Pancreas (tissue), 10 donors: Measurements from ENCODE around the gene TMED10. TPM values are rescaled to one million over a fixed set of nuclear protein-coding genes. Genes with fewer than 3 reads are reported as not detected.

Source experiments
- ATAC-seq, 4 donors: fragments of 200-7000 bp; cut with Tn5 transposase; one replicate each; pipeline versions ENCODE4 v1.8.0 to v1.9.1; 2020; ENCODE audit warnings: mild to moderate bottlenecking in 4 of 4, moderate library complexity in 4 of 4
- DNase-seq, 6 donors: peaks; one replicate each; pipeline ENCODE4 v3.0.0-alpha.2; 2020
- FAIRE-seq: peaks from 2 replicates; lab custom pipeline; 2012; peaks lifted over from hg19 to GRCh38; lab: Jason Lieb, UNC
- H3K27ac ChIP-seq, 4 donors: fragments of 200-600 bp; sonication (generic); 1 replicate in 3 of 4; 2 replicates in 1 of 4; pipeline versions ENCODE4 v1.5.0 to v1.8.0; 2020
- H3K27me3 ChIP-seq, 4 donors: fragments of 200-600 bp; one replicate each; pipeline ENCODE4 v1.8.0; 2021
- H3K36me3 ChIP-seq, 3 donors: fragments of 200-600 bp; sonication (generic) in 1 of 3; one replicate each; pipeline versions ENCODE4 v1.5.0 to v1.8.0; 2020 to 2021
- H3K4me1 ChIP-seq, 3 donors: fragments of 200-600 bp; one replicate each; pipeline ENCODE4 v1.8.0; 2021
- H3K4me3 ChIP-seq, 4 donors: fragments of 200-600 bp; sonication (generic) in 2 of 4; one replicate each; pipeline versions ENCODE4 v1.5.0 to v1.8.0; 2020 to 2021
- H3K9me3 ChIP-seq, 4 donors: fragments of 200-600 bp; one replicate each; pipeline ENCODE4 v1.8.0; 2021
- CTCF ChIP-seq, 4 donors: fragments of 200-600 bp; sonication (generic) in 3 of 4; IDR thresholded peaks; one replicate each; pipeline versions ENCODE4 v1.5.0 to v1.8.0; 2021; ENCODE audit warnings: antibody characterized with exemption in 4 of 4
- WGBS, 2 donors: extraction: QIAGEN DNeasy Blood & Tissue Kit; methylation state at CpG; one replicate each; pipeline ENCODE4 v1.1.7; 2013; 5-methylcytosine and 5-hydroxymethylcytosine counted together
- intact Hi-C, 3 donors: fragments of 100-400 bp; cut with DNase I; formaldehyde crosslinking; loops; one replicate each; pipeline versions ENCODE4 v1.11.1 to v1.14.2; 2022
- polyA plus RNA-seq, 2 donors: library from polyadenylated mRNA; stranded (reverse); fragments of 200-250 nt; gene quantifications; one replicate each; pipeline ENCODE4 v1.2.3, GENCODE V29; 2013
- total RNA-seq, 6 donors: library from RNA; stranded (reverse); fragmentation: NEBNext Ultra II Directional in 4 of 6; extraction: Animal tissue kit (Norgen Biotek cat#: 25700) in 4 of 6; gene quantifications; one replicate each; pipeline versions ENCODE4 v1.2.1 to v1.2.4, GENCODE V29; 2021 to 2023
- donor health status: healthy with polysubstance abuse.
- donor health status: DM: no; HTN: no; CAD: no; lungs with moderate emphysema.
- donor health status: DM: no; HTN: no; CAD: no.
- donor health status: control.
- donor health status: control.
- donor health status: Bipolar disorder and iron deficiency.
- donor health status: DM: yes; HTN: yes; CAD: no.
- donor health status: DM: no; HTN: no; CAD: no.
- donor health status: DM: no; HTN: no; CAD: no.
- donor health status: DM: yes; HTN: yes; CAD: no.

TMED10 gene
- total and polyA plus RNA-seq, 8 donors = 56.0 to 377 (median 310) TPM

- FAIRE-seq (no peak), ATAC-seq (peak; percentile 41 to 71 (median 52)), DNase-seq (peak; percentile 57 to 86 (median 78))
- Histone ChIP-seq H3K36me3 (no peaks in the 10 kb centered on the region), H3K27ac (peak overlapping the region; percentile 49 to 85 (median 78)), H3K4me1 (peaks cover 29 to 57% (median 49%) of the 10 kb centered on the region in 3 donors), H3K27me3 (no peaks in the 10 kb centered on the region), H3K9me3 (no peaks in the 10 kb centered on the region), H3K4me3 (no peak overlapping the region)
- no peak for TF ChIP-seq CTCF (IDR thresholded peaks at IDR 0.05)
- intact Hi-C loops = no loop called here
- WGBS, 2 donors = 12 to 18% methylated on average over 11 of the region's 11 CpGs
Observed at GRCh38 chr14:75198291-75198933, 22.0 kb upstream of the TMED10 start.

GRCh38 chr14:75197338-75197737, 20.9 kb upstream of the TMED10 start:
- DNase-seq (peak in 1 of 6 donors; percentile 4), ATAC-seq (no peak), FAIRE-seq (no peak)
- WGBS, 2 donors = 49 to 54% methylated on average over 4 of the region's 4 CpGs
- no peak for TF ChIP-seq CTCF (IDR thresholded peaks at IDR 0.05)
- H3K9me3 ChIP-seq = no peaks in the 10 kb centered on the region
- no peaks in the 10 kb centered on the region for H3K36me3 ChIP-seq
- H3K4me3 ChIP-seq = no peak overlapping the region
- no peaks in the 10 kb centered on the region for H3K27me3 ChIP-seq
- intact Hi-C loops = no loop called here
- peaks cover 29 to 57% (median 49%) of the 10 kb centered on the region in 3 donors for H3K4me1 ChIP-seq
- H3K27ac ChIP-seq = peak overlapping the region in 3 of 4 donors; percentile 54 to 77 (median 61)

GRCh38 chr14:75196468-75196867, 20.1 kb upstream of the TMED10 start:
- peak overlapping the region in 3 of 4 donors; percentile 54 to 77 (median 61) for H3K27ac ChIP-seq
- FAIRE-seq = no peak

GRCh38 chr14:75196064-75196463, 19.7 kb upstream of the TMED10 start:
- H3K4me3 ChIP-seq = no peak overlapping the region
- H3K4me1 ChIP-seq = peaks cover 29 to 51% (median 42%) of the 10 kb centered on the region in 3 donors
- H3K27me3 ChIP-seq = no peaks in the 10 kb centered on the region
- H3K9me3 ChIP-seq = no peaks in the 10 kb centered on the region
- intact Hi-C loops = no loop called here
- DNase-seq (peak in 1 of 6 donors; percentile 47), ATAC-seq (peak in 3 of 4 donors; percentile 4 to 21 (median 9)), FAIRE-seq (no peak)
- no peak for TF ChIP-seq CTCF (IDR thresholded peaks at IDR 0.05)
- peak overlapping the region in 3 of 4 donors; percentile 54 to 77 (median 61) for H3K27ac ChIP-seq
- 76 to 84% methylated on average over 3 of the region's 3 CpGs for WGBS, 2 donors
- no peaks in the 10 kb centered on the region for H3K36me3 ChIP-seq

More at GRCh38 chr14:75196468-75196867, 20.1 kb upstream of the TMED10 start:
- WGBS, 2 donors = 20 to 22% methylated on average over 4 of the region's 4 CpGs
- Histone ChIP-seq H3K4me1 (peaks cover 29 to 55% (median 46%) of the 10 kb centered on the region in 3 donors), H3K4me3 (no peak overlapping the region), H3K9me3 (no peaks in the 10 kb centered on the region), H3K27me3 (no peaks in the 10 kb centered on the region), H3K36me3 (no peaks in the 10 kb centered on the region)
- ATAC-seq = peak; percentile 51 to 74 (median 71)
- no peak for TF ChIP-seq CTCF (IDR thresholded peaks at IDR 0.05)
- intact Hi-C loops = no loop called here
- peak in 4 of 6 donors; percentile 48 to 69 (median 56) for DNase-seq

GRCh38 chr14:75191100-75191499, 14.7 kb upstream of the TMED10 start:
- Histone ChIP-seq H3K9me3 (no peaks in the 10 kb centered on the region), H3K36me3 (no peaks in the 10 kb centered on the region), H3K27ac (no peak overlapping the region), H3K4me1 (peaks cover 0 to 5% (median 4%) of the 10 kb centered on the region in 3 donors), H3K4me3 (no peak overlapping the region), H3K27me3 (no peaks in the 10 kb centered on the region)
- 81 to 88% methylated on average over 3 of the region's 3 CpGs for WGBS, 2 donors
- TF ChIP-seq CTCF (IDR thresholded peaks at IDR 0.05) = no peak
- intact Hi-C loops = no loop called here
- FAIRE-seq (no peak), DNase-seq (no peak), ATAC-seq (no peak)
